ENCODE data around the gene ARSG.
"Not testable (repeated sequence)": the region's sequence is repeated elsewhere in the genome, so short reads cannot be mapped to it uniquely, and the experiment has no call there.

Gene ARSG

DNA sequence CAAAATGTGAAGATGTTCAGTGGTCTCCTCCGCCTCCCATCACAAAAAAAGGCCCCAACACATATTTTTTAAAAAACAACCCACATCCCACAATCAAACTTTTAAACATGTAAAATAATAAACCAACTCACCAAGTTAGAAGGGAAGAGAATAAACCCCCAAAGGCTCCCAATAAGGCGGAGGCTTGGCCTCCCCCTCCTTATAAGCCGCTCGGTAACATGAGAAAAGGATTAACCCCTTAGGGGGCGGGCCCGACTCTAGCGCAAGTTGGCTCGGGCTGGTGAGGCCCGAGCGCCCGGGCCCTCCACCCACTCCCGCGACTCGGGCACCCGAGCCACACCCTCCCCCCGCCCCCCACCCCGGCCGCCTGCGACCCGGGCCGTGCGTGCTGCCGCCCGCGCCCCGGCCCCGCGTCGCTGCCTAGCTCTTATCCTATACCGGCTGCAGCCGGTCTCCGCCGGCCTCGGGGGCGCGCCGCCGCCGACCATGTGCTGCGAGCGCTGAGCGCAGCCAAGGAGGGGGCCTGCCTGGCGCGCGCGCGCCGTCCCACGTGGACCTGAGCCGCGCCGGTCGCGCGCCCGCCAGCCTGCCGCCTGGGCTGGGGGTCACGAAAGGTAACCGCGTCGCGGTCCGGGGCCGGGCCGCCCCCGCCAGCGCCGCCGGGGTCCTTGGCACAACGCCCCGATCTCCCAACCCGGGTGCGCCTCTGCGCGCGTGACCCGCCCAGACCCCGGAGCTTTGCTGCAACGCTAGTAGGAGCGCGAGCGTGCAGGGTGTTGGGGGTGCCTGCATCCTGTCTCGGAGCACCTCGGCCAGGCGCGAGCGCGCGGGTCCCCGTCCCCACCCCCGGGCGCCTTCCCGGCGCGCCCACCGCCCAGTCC lies at the start of gene ARSG, which contains the start of gene SLC16A6:
Gene ARSG (plus strand): TSS at position 541 of the 881 bp plus-strand sequence. CDS start 15,999 bp downstream, outside the sequence.
Gene SLC16A6 (minus strand): TSS at position 173 of the 881 bp plus-strand sequence. CDS start 12,807 bp downstream, outside the sequence.
- peak; percentile 7 for DNase-seq

GRCh38 chr17:68246271-68247028 lies 44.8 kb upstream of the ARSG start:
- DNase-seq = no peak

- peak; percentile 92 for DNase-seq
These were observed 43.7 kb upstream of the ARSG start, which contains the start of gene AMZ2 for GRCh38 chr17:68247445-68248198. Gene AMZ2, plus strand, starts transcription at chr17:68248043. Its CDS starts 2,145 bp downstream, at chr17:68250188.

DNA sequence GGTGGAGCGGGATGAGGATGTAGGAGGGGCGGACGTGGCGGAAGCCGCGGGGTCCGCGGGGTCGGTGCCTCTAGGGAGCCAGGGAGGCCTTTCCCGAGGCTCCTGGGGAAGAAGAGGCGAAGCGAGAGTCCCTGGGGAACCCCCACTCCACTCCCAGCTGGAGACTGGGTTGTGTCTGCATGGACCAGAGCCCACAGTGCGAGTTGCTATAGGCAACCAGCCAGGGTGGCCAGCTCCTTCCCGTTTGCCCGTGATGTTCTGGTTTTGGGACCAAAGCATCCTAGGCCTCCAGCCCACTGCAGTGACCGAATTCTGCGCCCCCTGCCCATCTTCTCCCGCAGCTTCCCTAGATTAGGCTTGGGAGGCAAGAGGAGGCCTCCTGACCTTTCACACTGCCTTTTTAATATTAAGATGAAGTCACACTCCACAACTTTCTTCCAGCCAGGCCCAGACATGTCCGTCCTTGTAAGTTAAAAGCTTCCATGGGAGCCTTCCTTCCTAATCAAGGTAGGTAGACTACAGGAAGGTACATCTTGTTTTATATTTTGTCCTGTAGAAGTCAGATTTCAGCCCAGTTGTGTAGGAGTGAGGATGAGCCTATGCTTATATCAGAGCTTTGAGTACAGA lies 43.0 kb upstream of the ARSG start:
- DNase-seq = peak; percentile 53

- DNase-seq = no peak
These were observed 42.4 kb upstream of the ARSG start for GRCh38 chr17:68248891-68249290.

DNA sequence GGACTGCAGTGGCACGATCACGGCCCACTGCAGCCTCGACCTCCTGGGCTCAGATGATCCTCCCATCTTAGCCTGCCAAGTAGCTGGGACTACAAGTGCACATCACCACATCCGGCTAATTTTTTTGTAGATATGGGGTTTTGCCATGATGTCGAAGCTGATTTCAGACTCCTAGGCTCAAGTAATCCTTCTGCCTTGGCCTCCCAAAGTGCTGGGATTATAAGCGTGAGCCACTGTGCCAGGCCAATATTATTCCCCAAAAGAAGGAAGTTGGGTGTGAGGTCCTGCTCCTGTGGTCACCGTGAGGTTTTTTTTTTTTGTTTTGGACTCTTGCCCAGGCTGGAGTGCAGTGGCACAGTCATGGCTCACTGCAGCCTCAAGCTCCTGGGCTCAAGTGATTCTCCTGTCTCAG lies 41.9 kb upstream of the ARSG start:
- no peak for DNase-seq

- DNase-seq = not testable (repeated sequence)
These were observed 37.9 kb upstream of the ARSG start for GRCh38 chr17:68253426-68253825.

GRCh38 chr17:68255151-68255550 lies 36.1 kb upstream of the ARSG start:
- DNase-seq = no peak

- no peak for DNase-seq
These were observed 35.4 kb upstream of the ARSG start for GRCh38 chr17:68255731-68256538.

- DNase-seq = peak; percentile 2
These were observed 34.6 kb upstream of the ARSG start for GRCh38 chr17:68256701-68257100.

GRCh38 chr17:68257934-68258333 lies 33.4 kb upstream of the ARSG start:
- no peak for DNase-seq

DNA sequence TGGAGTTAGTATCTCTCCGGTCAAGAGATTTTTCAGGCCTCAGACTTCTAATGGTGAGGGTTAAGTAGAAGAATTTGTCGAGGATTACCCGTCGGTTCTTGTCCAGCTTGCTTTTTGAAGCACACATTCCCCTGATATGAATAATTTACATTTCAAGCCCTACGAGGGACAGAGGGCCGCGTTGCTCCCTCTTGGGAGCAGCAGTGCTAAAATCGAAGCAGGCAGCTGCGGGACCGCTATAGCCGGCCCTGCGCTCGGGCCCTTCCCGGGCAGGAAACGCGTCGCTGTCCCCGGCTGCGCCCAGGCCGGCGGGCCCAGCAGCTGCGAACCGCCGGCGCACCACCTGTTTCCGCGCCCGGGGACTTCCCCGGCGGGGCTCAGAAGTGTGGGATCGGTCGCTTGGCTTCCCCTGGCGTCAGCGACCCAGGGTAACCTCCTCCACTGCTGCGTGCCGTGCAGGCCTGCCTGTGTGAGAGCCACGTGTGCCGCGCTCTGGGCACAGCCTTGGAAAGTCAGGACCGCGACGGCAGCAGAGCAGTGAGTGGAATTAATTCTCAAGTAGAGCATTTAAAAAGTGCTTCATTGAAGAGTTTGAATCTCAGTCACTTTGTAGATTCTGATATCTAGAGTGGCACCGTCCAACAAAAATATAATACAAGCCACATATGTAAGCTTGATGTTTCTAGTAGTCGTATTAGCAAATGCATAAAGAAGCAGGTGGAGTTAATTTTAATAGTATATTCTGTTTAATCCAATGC lies 32.2 kb upstream of the ARSG start:
- DNase-seq = peak; percentile 11

GRCh38 chr17:68259648-68259951 lies 31.7 kb upstream of the ARSG start:
- not testable (repeated sequence) for DNase-seq

DNA sequence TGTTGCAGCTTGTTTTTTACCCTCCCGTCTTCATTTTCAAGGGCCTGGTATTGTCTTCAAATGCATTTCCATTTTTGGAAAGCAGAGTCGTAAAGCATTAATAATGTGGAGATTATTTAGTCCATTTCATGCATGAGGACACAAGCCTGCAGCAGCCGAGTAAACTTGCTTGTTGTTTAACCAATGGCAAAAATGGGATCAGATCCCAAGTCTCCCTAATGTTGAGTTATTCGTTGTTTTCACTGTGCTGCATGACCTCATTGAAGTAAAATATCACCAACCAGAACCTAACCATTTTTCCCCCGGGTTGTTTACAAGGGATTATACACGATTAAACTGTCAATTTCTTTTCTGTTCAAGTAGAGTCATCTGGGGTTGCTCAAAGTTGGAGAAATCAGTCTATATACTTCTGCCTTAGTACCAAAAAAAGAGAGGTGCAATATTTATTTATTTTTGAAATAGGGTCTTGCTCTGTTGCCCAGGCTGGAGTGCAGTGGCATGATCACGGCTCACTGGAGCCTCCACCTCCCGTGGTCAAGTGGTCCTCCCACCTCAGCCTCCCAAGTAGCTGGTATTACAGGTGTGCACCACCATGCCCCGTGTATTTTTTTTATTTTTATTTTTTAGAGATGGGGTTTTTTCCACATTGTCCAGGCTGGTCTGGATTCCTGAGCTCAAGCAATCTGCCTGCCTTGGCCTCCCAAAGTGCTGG lies 31.1 kb upstream of the ARSG start:
- no peak for DNase-seq

DNA sequence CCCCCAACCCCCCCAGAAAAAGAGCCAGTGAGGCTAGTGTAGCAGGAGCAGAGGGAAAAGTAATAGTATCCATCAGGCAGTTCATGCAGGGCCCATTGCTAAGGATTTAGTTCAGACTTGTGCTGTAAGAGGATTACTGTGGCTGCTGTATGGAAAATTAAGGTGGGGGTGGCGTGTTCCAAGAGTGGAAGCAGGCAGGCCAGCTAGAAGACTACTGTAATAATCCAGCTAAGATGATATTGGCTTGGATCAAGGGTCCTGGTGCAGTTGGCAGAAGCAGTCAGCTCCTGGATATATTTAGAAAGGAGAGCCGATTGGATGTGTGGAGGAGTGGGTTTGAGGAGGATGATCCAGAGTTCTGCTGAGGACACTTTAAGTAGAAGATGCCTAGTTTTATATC lies 28.8 kb upstream of the ARSG start:
- not testable (repeated sequence) for DNase-seq

- peak; percentile 47 for DNase-seq
These were observed 28.1 kb upstream of the ARSG start for GRCh38 chr17:68263101-68263681.

DNA sequence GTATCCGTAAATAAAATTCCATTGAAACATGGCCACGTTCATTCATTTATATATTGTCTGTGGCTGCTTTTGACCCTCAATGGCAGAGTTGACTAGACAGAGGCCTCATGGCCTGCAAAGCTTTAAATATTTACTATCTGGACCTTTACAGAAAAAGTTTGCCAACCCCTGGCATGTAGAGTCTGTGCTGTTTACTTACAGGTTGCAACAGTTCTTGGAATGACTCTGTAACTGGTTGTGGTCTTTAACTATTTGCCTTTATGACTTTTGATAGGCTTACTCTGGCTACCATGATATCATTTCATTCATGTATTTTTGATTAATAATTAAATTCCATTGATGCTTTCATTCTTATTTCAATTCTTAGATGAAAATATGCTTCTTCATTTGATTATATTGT lies 25.5 kb upstream of the ARSG start:
- DNase-seq = not testable (repeated sequence)

DNA sequence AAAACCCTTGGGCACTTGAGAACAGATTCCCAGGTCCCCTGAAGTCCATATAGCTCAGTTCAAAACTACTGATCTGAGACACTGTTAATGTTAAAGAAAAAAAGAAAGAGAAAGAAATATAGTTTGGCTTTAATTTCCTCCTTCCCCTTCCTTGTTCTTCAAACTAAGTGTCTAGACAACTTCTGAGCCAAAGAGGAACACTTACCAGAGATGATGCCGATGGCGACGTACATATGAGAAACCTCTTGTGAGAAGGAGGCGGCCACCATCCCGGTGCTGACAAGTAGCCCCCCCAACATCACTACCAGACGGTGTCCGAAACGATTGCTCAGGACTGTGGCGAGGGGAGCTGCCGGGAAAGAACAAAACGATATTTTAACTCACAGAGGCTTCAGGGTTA lies 17.6 kb upstream of the ARSG start:
- no peak for DNase-seq

GRCh38 chr17:68276339-68276738 lies 15.0 kb upstream of the ARSG start:
- DNase-seq = not testable (repeated sequence)

GRCh38 chr17:68277807-68278206 lies 13.5 kb upstream of the ARSG start:
- DNase-seq = no peak
